A549 (cell line): ENCODE measurements around the gene ASB2.

ENCODE experiments used
- BCL3 ChIP-seq: fragments of >200 bp; sonication (Bioruptor Twin); formaldehyde crosslinking; IDR thresholded peaks from 3 replicates; pipeline ENCODE4 v1.6.1; 2016
- CTCF ChIP-seq: fragments of >200 bp; sonication (Bioruptor Twin); formaldehyde crosslinking; IDR thresholded peaks from 3 replicates; pipeline ENCODE4 v1.5.1; 2016
- EP300 ChIP-seq, 2 experiments: fragments of >200 bp; sonication (Bioruptor Twin); formaldehyde crosslinking; IDR thresholded peaks; 2 replicates in 1 of 2; 3 replicates in 1 of 2; pipeline ENCODE4 v1.6.1; 2016 to 2017
- KDM1A ChIP-seq: fragments of 200-600 bp; sonication (generic); IDR thresholded peaks from 2 replicates; pipeline ENCODE4 v1.6.1; 2016; ENCODE audit warnings: low read depth, mild to moderate bottlenecking
- MAX ChIP-seq: IDR thresholded peaks from 2 replicates; pipeline ENCODE4 v1.6.1; 2012
- RAD21 ChIP-seq, 2 experiments: fragments of >200 bp in 1 of 2; sonication (Bioruptor Twin) in 1 of 2; formaldehyde crosslinking in 1 of 2; IDR thresholded peaks in 1 of 2; conservative IDR thresholded peaks in 1 of 2; 2 replicates in 1 of 2; 3 replicates in 1 of 2; pipeline ENCODE4 v1.6.1; 2012 to 2018; ENCODE audit warnings: inconsistent platforms in 1 of 2

GRCh38 chr14:93929048-93929535, 47.3 kb downstream of the ASB2 start:
- TF ChIP-seq CTCF (no peak), MAX (no peak), BCL3 (no peak), RAD21 (conservative IDR thresholded peaks at IDR 0.05 in 1 of 2, IDR thresholded peaks at IDR 0.05 in 1 of 2) (no peak), KDM1A (no peak), EP300 (IDR thresholded peaks at IDR 0.05) (no peak)
